ENCODE data around the gene GNG11.
"Not testable (repeated sequence)": the region's sequence is repeated elsewhere in the genome, so short reads cannot be mapped to it uniquely, and the experiment has no call there.

The GNG11 gene

GRCh38 chr7:93913197-93913596 is 8.3 kb upstream of the GNG11 start:
- no peak overlapping the region for H3K27ac ChIP-seq (ENCODE audit: low read depth, low read length)
- H3K36me3 ChIP-seq (ENCODE audit: insufficient read depth, low read length): no peaks in the 10 kb centered on the region
- no peaks in the 10 kb centered on the region for H3K4me1 ChIP-seq (ENCODE audit: insufficient read depth, low read length)
- no peaks in the 10 kb centered on the region for H3K9me3 ChIP-seq (ENCODE audit: insufficient read depth, low read depth, low read length)
- no peak overlapping the region for H3K9ac ChIP-seq (ENCODE audit: low read depth, low read length)
- no peak overlapping the region for H3K4me3 ChIP-seq (ENCODE audit: low read length)
- no peaks in the 10 kb centered on the region for H3K27me3 ChIP-seq (ENCODE audit: insufficient read depth, low read length)

- no peaks in the 10 kb centered on the region for H3K36me3 ChIP-seq (ENCODE audit: insufficient read depth, low read length)
- H3K27ac ChIP-seq (ENCODE audit: low read depth, low read length): no peak overlapping the region
- H3K9me3 ChIP-seq (ENCODE audit: insufficient read depth, low read depth, low read length): no peaks in the 10 kb centered on the region
- H3K4me1 ChIP-seq (ENCODE audit: insufficient read depth, low read length): no peaks in the 10 kb centered on the region
- 94% methylated on average over 7 of the region's 7 CpGs for WGBS
- H3K4me3 ChIP-seq (ENCODE audit: low read length): no peak overlapping the region
- H3K9ac ChIP-seq (ENCODE audit: low read depth, low read length): no peak overlapping the region
- H3K27me3 ChIP-seq (ENCODE audit: insufficient read depth, low read length): no peaks in the 10 kb centered on the region
Observed at GRCh38 chr7:93914581-93915066, 6.9 kb upstream of the GNG11 start.

- not testable (repeated sequence) for H3K27ac ChIP-seq (ENCODE audit: low read depth, low read length); H3K4me3 ChIP-seq (ENCODE audit: low read length); H3K9ac ChIP-seq (ENCODE audit: low read depth, low read length); H3K36me3 ChIP-seq (ENCODE audit: insufficient read depth, low read length); H3K4me1 ChIP-seq (ENCODE audit: insufficient read depth, low read length); H3K9me3 ChIP-seq (ENCODE audit: insufficient read depth, low read depth, low read length); H3K27me3 ChIP-seq (ENCODE audit: insufficient read depth, low read length)
- no CpG with 5 or more reads among the region's 3 CpGs for whole genome bisulfite sequencing
Observed at GRCh38 chr7:93915206-93915842, 6.2 kb upstream of the GNG11 start.

- not testable (repeated sequence) for H3K36me3 ChIP-seq (ENCODE audit: insufficient read depth, low read length); H3K4me3 ChIP-seq (ENCODE audit: low read length); H3K4me1 ChIP-seq (ENCODE audit: insufficient read depth, low read length); H3K27ac ChIP-seq (ENCODE audit: low read depth, low read length); H3K9me3 ChIP-seq (ENCODE audit: insufficient read depth, low read depth, low read length); H3K9ac ChIP-seq (ENCODE audit: low read depth, low read length); H3K27me3 ChIP-seq (ENCODE audit: insufficient read depth, low read length)
Observed at GRCh38 chr7:93915888-93916287, 5.6 kb upstream of the GNG11 start.

GRCh38 chr7:93916315-93916714 is 5.2 kb upstream of the GNG11 start:
- not testable (repeated sequence) for H3K9ac ChIP-seq (ENCODE audit: low read depth, low read length); H3K27me3 ChIP-seq (ENCODE audit: insufficient read depth, low read length); H3K4me3 ChIP-seq (ENCODE audit: low read length); H3K36me3 ChIP-seq (ENCODE audit: insufficient read depth, low read length); H3K9me3 ChIP-seq (ENCODE audit: insufficient read depth, low read depth, low read length); H3K27ac ChIP-seq (ENCODE audit: low read depth, low read length)
- H3K4me1 ChIP-seq (ENCODE audit: insufficient read depth, low read length): peaks cover 13% of the 10 kb centered on the region
- 98% methylated on average over 3 of the region's 4 CpGs for WGBS

GRCh38 chr7:93920496-93921182 is 896 bp upstream of the GNG11 start:
- peaks cover 18% of the 10 kb centered on the region for H3K4me1 ChIP-seq (ENCODE audit: insufficient read depth, low read length)
- WGBS: 91% methylated on average over 6 of the region's 6 CpGs
- H3K9ac ChIP-seq (ENCODE audit: low read depth, low read length): no peak overlapping the region
- H3K4me3 ChIP-seq (ENCODE audit: low read length): no peak overlapping the region
- no peaks in the 10 kb centered on the region for H3K9me3 ChIP-seq (ENCODE audit: insufficient read depth, low read depth, low read length)
- H3K27me3 ChIP-seq (ENCODE audit: insufficient read depth, low read length): no peaks in the 10 kb centered on the region; the same call in 1 of the 2 replicates
- no peak overlapping the region for H3K27ac ChIP-seq (ENCODE audit: low read depth, low read length)
- no peaks in the 10 kb centered on the region for H3K36me3 ChIP-seq (ENCODE audit: insufficient read depth, low read length)

- peaks cover 18% of the 10 kb centered on the region for H3K4me1 ChIP-seq (ENCODE audit: insufficient read depth, low read length)
- H3K27me3 ChIP-seq (ENCODE audit: insufficient read depth, low read length): no peaks in the 10 kb centered on the region; the same call in 1 of the 2 replicates
- peak overlapping the region; percentile 72 for H3K4me3 ChIP-seq (ENCODE audit: low read length)
- no peaks in the 10 kb centered on the region for H3K9me3 ChIP-seq (ENCODE audit: insufficient read depth, low read depth, low read length)
- H3K27ac ChIP-seq (ENCODE audit: low read depth, low read length): no peak overlapping the region
- H3K36me3 ChIP-seq (ENCODE audit: insufficient read depth, low read length): no peaks in the 10 kb centered on the region
- peak overlapping the region; percentile 76 for H3K9ac ChIP-seq (ENCODE audit: low read depth, low read length)
- 91% methylated on average over 4 of the region's 8 CpGs for WGBS
Observed at GRCh38 chr7:93921186-93921585, 349 bp upstream of the GNG11 start.

- WGBS: 92% methylated on average over 6 of the region's 6 CpGs
- Histone ChIP-seq H3K9ac (ENCODE audit: low read depth, low read length) (no peak overlapping the region), H3K4me1 (ENCODE audit: insufficient read depth, low read length) (peaks cover 18% of the 10 kb centered on the region), H3K27ac (ENCODE audit: low read depth, low read length) (no peak overlapping the region), H3K9me3 (ENCODE audit: insufficient read depth, low read depth, low read length) (no peaks in the 10 kb centered on the region), H3K36me3 (ENCODE audit: insufficient read depth, low read length) (no peaks in the 10 kb centered on the region), H3K27me3 (ENCODE audit: insufficient read depth, low read length) (no peaks in the 10 kb centered on the region; the same call in 1 of the 2 replicates), H3K4me3 (ENCODE audit: low read length) (peak overlapping the region; percentile 72; the same call in 1 of the 2 replicates)
Observed at GRCh38 chr7:93923296-93923695, 1.8 kb downstream of the GNG11 start.

GRCh38 chr7:93923942-93924341 is 2.4 kb downstream of the GNG11 start:
- Histone ChIP-seq H3K4me3 (ENCODE audit: low read length) (no peak overlapping the region; the same call in 1 of the 2 replicates), H3K9ac (ENCODE audit: low read depth, low read length) (no peak overlapping the region), H3K36me3 (ENCODE audit: insufficient read depth, low read length) (no peaks in the 10 kb centered on the region), H3K27me3 (ENCODE audit: insufficient read depth, low read length) (no peaks in the 10 kb centered on the region; the same call in 1 of the 2 replicates), H3K9me3 (ENCODE audit: insufficient read depth, low read depth, low read length) (no peaks in the 10 kb centered on the region), H3K4me1 (ENCODE audit: insufficient read depth, low read length) (peaks cover 18% of the 10 kb centered on the region), H3K27ac (ENCODE audit: low read depth, low read length) (no peak overlapping the region)
- 79% methylated on average over 1 of the region's 1 CpG for WGBS

GRCh38 chr7:93926800-93927199 is 5.3 kb downstream of the GNG11 start:
- no peak overlapping the region for H3K27ac ChIP-seq (ENCODE audit: low read depth, low read length)
- H3K4me1 ChIP-seq (ENCODE audit: insufficient read depth, low read length): peaks cover 4% of the 10 kb centered on the region; the same call in 1 of the 2 replicates
- H3K9ac ChIP-seq (ENCODE audit: low read depth, low read length): no peak overlapping the region
- H3K27me3 ChIP-seq (ENCODE audit: insufficient read depth, low read length): no peaks in the 10 kb centered on the region; the same call in 1 of the 2 replicates
- H3K9me3 ChIP-seq (ENCODE audit: insufficient read depth, low read depth, low read length): no peaks in the 10 kb centered on the region
- no peaks in the 10 kb centered on the region for H3K36me3 ChIP-seq (ENCODE audit: insufficient read depth, low read length)
- WGBS: 96% methylated on average over 1 of the region's 1 CpG
- H3K4me3 ChIP-seq (ENCODE audit: low read length): no peak overlapping the region

- no peaks in the 10 kb centered on the region for H3K36me3 ChIP-seq (ENCODE audit: insufficient read depth, low read length)
- WGBS: 86% methylated on average over 3 of the region's 3 CpGs
Observed at GRCh38 chr7:93927585-93927984, 6.0 kb downstream of the GNG11 start.

More at GRCh38 chr7:93927585-93927984, 6.0 kb downstream of the GNG11 start:
- H3K9me3 ChIP-seq (ENCODE audit: insufficient read depth, low read depth, low read length): no peaks in the 10 kb centered on the region
- H3K9ac ChIP-seq (ENCODE audit: low read depth, low read length): no peak overlapping the region
- no peak overlapping the region for H3K4me3 ChIP-seq (ENCODE audit: low read length)
- H3K27ac ChIP-seq (ENCODE audit: low read depth, low read length): no peak overlapping the region
- no peaks in the 10 kb centered on the region for H3K27me3 ChIP-seq (ENCODE audit: insufficient read depth, low read length)
- H3K4me1 ChIP-seq (ENCODE audit: insufficient read depth, low read length): peaks cover 4% of the 10 kb centered on the region; the same call in 1 of the 2 replicates
